GM13977 (cell line): Measurements from ENCODE around the gene DAPK1.

Source experiments
- DNase-seq: peaks from one replicate; pipeline ENCODE4 v3.0.0; 2012; ENCODE audit warnings: low spot score
- in situ Hi-C: fragments of 300-500 bp; cut with MboI; formaldehyde crosslinking; loops from one replicate; pipeline ENCODE4 v1.12.0; 2022; ENCODE audit warnings: low sequenced_read_pairs, low pct_unique_long_range_greater_than_20kb, mixed read lengths, inconsistent platforms; ENCODE audit not compliant: unreplicated experiment
- TF ChIP-seq, protein P1 (sequence below): IDR thresholded peaks from 2 replicates; pipeline ENCODE4 v1.5.1; 2012; ENCODE audit warnings: mild to moderate bottlenecking, control low read depth; ENCODE audit not compliant: insufficient read depth; ENCODE audit errors: extremely low read depth, missing control alignments

Gene DAPK1

DNA sequence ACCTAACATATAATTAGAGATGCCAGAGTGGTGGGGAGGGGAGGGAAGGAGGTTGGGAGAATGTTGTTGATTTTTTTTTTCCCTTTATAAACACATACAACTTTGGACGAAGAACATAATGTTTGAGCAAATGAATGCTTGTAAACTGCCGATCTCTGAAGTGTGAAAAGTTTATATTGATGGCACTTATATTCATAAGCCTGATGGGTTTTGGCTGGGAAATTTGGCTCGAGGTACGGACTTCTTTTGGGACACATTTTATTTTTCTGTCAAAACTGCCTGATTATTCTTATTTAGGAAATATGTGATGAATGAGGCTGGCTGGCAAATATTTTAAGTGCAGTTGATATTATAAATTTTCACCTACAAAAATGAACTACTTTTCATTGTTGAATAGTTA is 9.9 kb downstream of the DAPK1 start:
- TF ChIP-seq, protein P1, sequence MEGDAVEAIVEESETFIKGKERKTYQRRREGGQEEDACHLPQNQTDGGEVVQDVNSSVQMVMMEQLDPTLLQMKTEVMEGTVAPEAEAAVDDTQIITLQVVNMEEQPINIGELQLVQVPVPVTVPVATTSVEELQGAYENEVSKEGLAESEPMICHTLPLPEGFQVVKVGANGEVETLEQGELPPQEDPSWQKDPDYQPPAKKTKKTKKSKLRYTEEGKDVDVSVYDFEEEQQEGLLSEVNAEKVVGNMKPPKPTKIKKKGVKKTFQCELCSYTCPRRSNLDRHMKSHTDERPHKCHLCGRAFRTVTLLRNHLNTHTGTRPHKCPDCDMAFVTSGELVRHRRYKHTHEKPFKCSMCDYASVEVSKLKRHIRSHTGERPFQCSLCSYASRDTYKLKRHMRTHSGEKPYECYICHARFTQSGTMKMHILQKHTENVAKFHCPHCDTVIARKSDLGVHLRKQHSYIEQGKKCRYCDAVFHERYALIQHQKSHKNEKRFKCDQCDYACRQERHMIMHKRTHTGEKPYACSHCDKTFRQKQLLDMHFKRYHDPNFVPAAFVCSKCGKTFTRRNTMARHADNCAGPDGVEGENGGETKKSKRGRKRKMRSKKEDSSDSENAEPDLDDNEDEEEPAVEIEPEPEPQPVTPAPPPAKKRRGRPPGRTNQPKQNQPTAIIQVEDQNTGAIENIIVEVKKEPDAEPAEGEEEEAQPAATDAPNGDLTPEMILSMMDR: no peak
- no peak for DNase-seq
- in situ Hi-C loops: no loop called here

DNA sequence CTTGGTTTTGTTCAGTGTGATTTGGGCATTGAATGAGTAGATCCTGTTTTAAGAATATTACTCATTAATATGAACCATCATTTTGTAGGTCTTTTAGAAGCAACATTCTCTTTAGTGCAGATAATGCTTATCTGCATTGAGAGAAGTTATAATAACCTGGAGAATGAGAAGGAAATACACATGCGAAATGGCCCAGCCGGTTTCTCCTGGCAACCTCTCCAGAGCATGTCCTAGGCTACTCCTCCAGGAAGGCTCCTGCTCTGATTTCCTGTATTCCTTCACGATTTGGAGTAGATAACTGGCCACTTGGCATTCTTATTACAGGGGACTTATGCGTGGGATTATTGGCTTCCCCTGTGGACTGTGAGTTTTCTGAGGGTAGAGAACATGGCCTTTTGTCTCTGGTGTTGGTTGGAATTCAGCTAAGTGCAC is 12.6 kb downstream of the DAPK1 start:
- no peak for DNase-seq
- in situ Hi-C loops: no loop called here
- TF ChIP-seq, protein P1: no peak

DNA sequence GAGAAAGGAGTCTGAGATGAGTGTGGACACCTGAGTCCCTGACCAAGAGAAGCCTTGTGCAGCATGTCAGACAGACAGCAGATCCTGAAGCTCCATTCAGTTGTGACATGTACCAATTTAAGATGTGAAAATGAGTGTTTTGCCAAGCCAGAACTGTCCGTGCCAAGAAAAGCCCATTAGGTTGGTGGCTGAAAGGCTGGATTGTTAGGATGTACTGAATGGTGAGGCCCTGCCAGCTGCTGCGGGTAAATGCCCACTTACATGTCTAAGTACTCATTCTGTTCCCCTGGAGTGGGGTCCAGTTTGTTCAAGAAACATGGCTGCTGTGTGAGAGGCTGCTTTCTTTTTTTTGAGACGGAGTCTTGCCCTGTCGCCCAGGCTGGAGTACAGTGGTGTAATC is 14.6 kb downstream of the DAPK1 start:
- TF ChIP-seq, protein P1: no peak
- DNase-seq: no peak
- in situ Hi-C loops: no loop called here

DNA sequence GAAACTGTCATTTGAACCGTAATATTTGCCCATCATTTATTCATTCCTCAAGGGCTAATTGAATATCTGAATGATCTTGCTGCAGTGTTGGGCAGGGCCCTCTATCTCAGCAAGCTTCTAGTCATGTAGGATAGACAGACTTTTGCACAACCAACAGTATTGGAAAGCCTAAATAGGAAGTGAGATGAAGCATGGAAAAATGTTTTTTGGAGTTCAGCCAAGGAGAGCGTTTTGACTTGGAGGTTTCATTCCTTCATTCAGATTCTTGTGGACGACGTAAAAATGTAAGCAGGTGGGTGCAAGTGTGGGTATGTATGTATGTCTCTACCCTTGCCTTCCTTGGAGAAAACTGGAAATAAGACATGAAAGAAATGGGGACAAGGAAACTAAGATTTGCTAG is 15.5 kb downstream of the DAPK1 start:
- TF ChIP-seq, protein P1: no peak
- no peak for DNase-seq
- in situ Hi-C loops: no loop called here

DNA sequence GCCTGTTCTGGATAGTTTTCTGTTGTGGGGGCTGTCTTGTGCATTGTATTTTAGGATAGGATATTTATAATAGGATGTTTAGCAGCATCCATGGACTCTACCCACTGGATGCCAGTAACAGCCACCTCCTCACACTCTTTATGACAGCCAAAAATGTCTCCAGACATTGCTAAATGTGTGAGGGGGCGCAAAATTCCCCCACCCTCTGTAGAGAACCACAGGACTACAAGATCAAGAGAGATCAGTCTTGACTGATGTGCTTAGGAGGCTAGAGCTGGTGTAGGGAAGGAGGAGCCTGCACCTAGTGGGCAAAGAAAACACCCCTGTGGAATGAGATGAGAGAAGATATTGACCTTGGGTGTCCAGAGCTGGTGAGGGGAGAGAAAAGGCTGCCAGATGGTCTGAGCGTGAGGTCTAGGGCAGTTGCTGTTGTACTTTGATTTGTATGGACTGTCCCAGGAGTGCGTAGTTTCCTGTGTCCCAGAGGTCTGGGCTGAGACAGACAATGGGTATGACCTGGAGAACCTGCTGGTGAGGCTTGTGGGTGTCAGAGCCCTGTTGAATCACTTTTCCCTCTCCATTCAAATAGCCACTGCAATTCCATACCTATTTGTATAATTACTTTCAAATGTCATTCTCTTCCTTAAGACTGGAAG is 16.3 kb downstream of the DAPK1 start:
- TF ChIP-seq, protein P1: no peak
- no peak for DNase-seq
- in situ Hi-C loops: no loop called here

DNA sequence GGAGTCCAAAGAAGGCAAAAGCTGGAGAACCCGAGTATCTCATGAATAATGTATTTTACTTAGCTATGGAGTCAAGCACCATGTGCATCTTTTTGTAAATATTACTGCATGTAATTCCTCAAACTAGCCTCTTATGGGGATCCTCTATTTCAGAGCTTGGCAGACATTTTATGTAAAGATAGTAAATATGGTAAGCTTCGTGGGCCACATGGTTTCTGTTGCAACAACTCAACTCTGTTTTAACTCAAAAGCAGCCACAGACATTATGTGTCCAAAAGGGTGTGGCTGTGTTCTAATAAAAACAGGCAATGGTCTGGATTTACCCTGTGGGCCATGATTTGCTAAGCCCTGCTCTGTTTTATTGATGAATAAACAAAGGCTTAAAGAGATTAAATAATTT is 17.3 kb downstream of the DAPK1 start:
- no peak for DNase-seq
- TF ChIP-seq, protein P1: no peak
- in situ Hi-C loops: no loop called here

DNA sequence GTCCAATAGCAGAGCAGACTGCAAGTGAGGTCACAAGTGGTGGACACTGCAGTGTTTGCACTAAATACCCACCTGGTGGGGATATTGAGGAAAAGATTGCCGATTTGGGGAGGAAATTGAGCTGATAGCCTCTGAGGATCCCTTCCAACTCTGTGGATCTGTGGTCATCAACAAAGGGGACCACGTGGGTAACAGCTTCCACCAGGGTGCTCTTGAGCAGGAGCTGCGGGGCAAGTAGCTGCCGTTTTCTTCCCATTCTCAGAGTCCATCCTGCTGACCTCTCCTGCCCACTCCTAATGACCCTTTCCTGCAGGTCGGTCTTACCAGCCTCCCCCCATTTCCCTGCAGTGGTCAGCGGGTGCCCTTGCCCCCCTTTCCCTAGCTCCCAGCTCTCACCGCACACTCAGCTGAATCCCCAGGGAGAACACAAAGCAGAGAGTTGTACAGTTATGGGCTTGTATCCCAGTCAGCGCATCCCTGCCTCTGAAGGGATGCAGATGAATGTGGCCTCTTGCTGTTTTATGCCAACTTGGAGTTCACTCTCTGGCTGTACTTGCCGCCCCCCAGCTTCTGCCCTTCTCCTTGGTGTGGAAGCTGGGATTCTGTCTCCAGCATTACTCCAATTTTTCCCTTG is 18.0 kb downstream of the DAPK1 start:
- no peak for DNase-seq
- in situ Hi-C loops: no loop called here
- TF ChIP-seq, protein P1: no peak
